ENCODE measurements around the gene PDE4A. TPM values are rescaled to one million over a fixed set of nuclear protein-coding genes. Genes with fewer than 3 reads are reported as not detected.
"Not testable (repeated sequence)": the region's sequence is repeated elsewhere in the genome, so short reads cannot be mapped to it uniquely, and the experiment has no call there.

The PDE4A gene
- total and polyA plus RNA-seq, 7 experiments from 2014 or later: 0.47 to 51.8 (median 2.0) TPM

GRCh38 chr19:10380313-10381102 lies 39.8 kb upstream of the PDE4A start, which contains the start of gene TYK2:
Gene TYK2, minus strand, starts transcription at chr19:10380572. Its CDS starts 2,166 bp downstream, at chr19:10378406.
- POLR2A ChIA-PET: interaction anchor here (0.6 to 2.3 kb wide), 9 partner anchors 10 to 541 kb away, joined by 3 to 14 read pairs (median 4); partner anchors contain the start of genes CDC37, ICAM1 and RAVER1

DNA sequence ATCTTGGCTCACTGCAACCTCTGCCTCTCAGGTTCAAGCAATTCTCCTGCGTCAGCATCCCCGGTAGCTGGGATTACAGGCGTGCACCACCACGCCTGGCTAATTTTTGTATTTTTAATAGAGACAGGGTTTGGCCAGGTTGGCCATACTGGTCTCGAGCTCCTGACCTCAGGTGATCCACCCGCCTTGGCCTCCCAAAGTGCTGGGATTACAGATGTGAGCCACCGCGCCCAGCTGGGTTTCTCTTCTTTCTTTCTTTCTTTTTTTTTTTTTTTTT lies 37.2 kb upstream of the PDE4A start:
- H3K27me3 Mint-ChIP-seq; H3K9me3 Mint-ChIP-seq; ATAC-seq; H3K36me3 ChIP-seq (ENCODE audit: control insufficient read depth in 2 of 3, insufficient read depth in 3 of 3, low read length in 3 of 3); H3K9me3 ChIP-seq (ENCODE audit: control insufficient read depth in 2 of 3, low read length in 3 of 3); H3K27me3 ChIP-seq (ENCODE audit: control insufficient read depth in 2 of 2, insufficient read depth in 2 of 2, low read length in 2 of 2); H3K27ac Mint-ChIP-seq; H3K4me3 Mint-ChIP-seq; H3K27ac ChIP-seq (ENCODE audit: low read depth, low read length); H3K4me3 ChIP-seq (ENCODE audit: low read length); H3K4me1 ChIP-seq (ENCODE audit: control insufficient read depth in 2 of 2, insufficient read depth in 2 of 2, low read length in 2 of 2); DNase-seq: not testable (repeated sequence)
- CTCF ChIA-PET: interaction anchor here (0.6 to 1.4 kb wide), 3 partner anchors 17 to 181 kb away, joined by 3 to 7 read pairs (median 3); no protein-coding TSS in a partner anchor
- peaks cover 14 to 28% (median 23%) of the 10 kb centered on the region in 7 donors for H3K4me1 Mint-ChIP-seq
- POLR2A ChIA-PET: interaction anchor here (0.7 to 1.4 kb wide), 2 partner anchors 112 to 755 kb away, joined by 3 to 4 read pairs; partner anchors contain the start of gene ICAM1
- intact Hi-C loops (cut with micrococcal nuclease): loop anchor here in 1 of 2 donors (10.0 kb wide), 1 partner anchor 448 kb away; the partner anchor contains the start of gene OLFM2
- peaks cover 4 to 10% (median 6%) of the 10 kb centered on the region in 5 donors for H3K36me3 Mint-ChIP-seq

More at GRCh38 chr19:10380313-10381102, 39.8 kb upstream of the PDE4A start, which contains the start of gene TYK2:
- peaks cover 0 to 7% (median 0%) of the 10 kb centered on the region in 11 donors for H3K9me3 Mint-ChIP-seq
- Histone ChIP-seq H3K27me3 (ENCODE audit: control insufficient read depth in 2 of 2, insufficient read depth in 2 of 2, low read length in 2 of 2) (no peaks in the 10 kb centered on the region), H3K9me3 (ENCODE audit: control insufficient read depth in 2 of 3, low read length in 3 of 3) (no peaks in the 10 kb centered on the region), H3K4me3 (ENCODE audit: low read length) (peak within 1 kb of the TSS; percentile 94), H3K27ac (ENCODE audit: low read depth, low read length) (peak within 1 kb of the TSS; percentile 84), H3K4me1 (ENCODE audit: control insufficient read depth in 2 of 2, insufficient read depth in 2 of 2, low read length in 2 of 2) (peaks cover 5 to 10% of the 10 kb centered on the region in 2 donors), H3K36me3 (ENCODE audit: control insufficient read depth in 2 of 3, insufficient read depth in 3 of 3, low read length in 3 of 3) (peaks cover 0 to 16% (median 0%) of the 10 kb centered on the region in 3 experiments)
- CTCF ChIA-PET: interaction anchor here (0.6 to 1.9 kb wide), 8 partner anchors 9 to 122 kb away, joined by 3 to 10 read pairs (median 3); partner anchors contain the start of gene ICAM1
- H3K36me3 Mint-ChIP-seq: peaks cover 4 to 15% (median 12%) of the 10 kb centered on the region in 5 donors
- peaks cover 14 to 34% (median 23%) of the 10 kb centered on the region in 7 donors for H3K4me1 Mint-ChIP-seq
- H3K4me3 Mint-ChIP-seq: peak within 1 kb of the TSS; percentile 93 to 99 (median 94)
- peaks cover 0 to 3% (median 0%) of the 10 kb centered on the region in 5 donors for H3K27me3 Mint-ChIP-seq
- intact Hi-C loops (cut with micrococcal nuclease): loop anchor here (1.0 to 10.0 kb wide), 7 partner anchors 22 to 446 kb away; partner anchors contain the start of genes CDC37 (in 2 of the 2), ICAM1 (in 2 of the 2), RAVER1 (in 2 of the 2) and DNMT1 (in 1 of the 2)
- peak; percentile 98 for ATAC-seq
- DNase-seq: peak; percentile 94 to 99 (median 97)
- H3K27ac Mint-ChIP-seq: peak within 1 kb of the TSS; percentile 88 to 97 (median 93)

- Histone ChIP-seq H3K27me3 (ENCODE audit: control insufficient read depth in 2 of 2, insufficient read depth in 2 of 2, low read length in 2 of 2) (no peaks in the 10 kb centered on the region), H3K27ac (ENCODE audit: low read depth, low read length) (no peak overlapping the region), H3K36me3 (ENCODE audit: control insufficient read depth in 2 of 3, insufficient read depth in 3 of 3, low read length in 3 of 3) (peaks cover 0 to 4% (median 0%) of the 10 kb centered on the region in 3 experiments), H3K4me1 (ENCODE audit: control insufficient read depth in 2 of 2, insufficient read depth in 2 of 2, low read length in 2 of 2) (peaks cover 5 to 8% of the 10 kb centered on the region in 2 donors), H3K9me3 (ENCODE audit: control insufficient read depth in 2 of 3, low read length in 3 of 3) (no peaks in the 10 kb centered on the region), H3K4me3 (ENCODE audit: low read length) (no peak overlapping the region)
- ATAC-seq (no peak), DNase-seq (no peak)
- Mint-ChIP-seq H3K4me3 (no peak overlapping the region), H3K36me3 (peaks cover 0 to 5% (median 4%) of the 10 kb centered on the region in 5 donors), H3K9me3 (peaks cover 0 to 7% (median 0%) of the 10 kb centered on the region in 11 donors), H3K4me1 (peaks cover 10 to 23% (median 21%) of the 10 kb centered on the region in 7 donors), H3K27ac (no peak overlapping the region), H3K27me3 (peaks cover 0 to 3% (median 0%) of the 10 kb centered on the region in 5 donors)
- ChIA-PET POLR2A (interaction anchor here (1.0 kb wide), 1 partner anchor 115 kb away, joined by 4 read pairs; no protein-coding TSS in a partner anchor), CTCF (interaction anchor here (5.8 kb wide), 1 partner anchor 115 kb away, joined by 146 read pairs; the partner anchor contains the start of gene ICAM1)
- intact Hi-C loops (cut with micrococcal nuclease): loop anchor here in 1 of 2 donors (10.0 kb wide), 1 partner anchor 450 kb away; the partner anchor contains the start of gene OLFM2
Measured at GRCh38 chr19:10384580-10384979, 35.8 kb upstream of the PDE4A start.

GRCh38 chr19:10388957-10389356 lies 31.4 kb upstream of the PDE4A start:
- Mint-ChIP-seq H3K27ac (peak overlapping the region in 7 of 9 donors; percentile 7 to 56 (median 24)), H3K4me1 (peaks cover 0 to 8% (median 4%) of the 10 kb centered on the region in 7 donors), H3K36me3 (peaks cover 5 to 13% (median 6%) of the 10 kb centered on the region in 5 donors), H3K4me3 (no peak overlapping the region), H3K27me3 (no peaks in the 10 kb centered on the region), H3K9me3 (peaks cover 0 to 1% (median 0%) of the 10 kb centered on the region in 11 donors)
- peak; percentile 62 to 82 (median 74) for DNase-seq
- ChIA-PET CTCF (interaction anchor here (0.6 to 5.8 kb wide), 19 partner anchors 8 to 458 kb away, joined by 3 to 146 read pairs (median 4); partner anchors contain the start of genes CDC37, ICAM1, ICAM4 and MRPL4), POLR2A (interaction anchor here (0.5 to 2.4 kb wide), 5 partner anchors 11 to 555 kb away, joined by 3 to 31 read pairs (median 3); partner anchors contain the start of gene ICAM1)
- intact Hi-C loops (cut with micrococcal nuclease): loop anchor here (1.0 to 10.0 kb wide), 5 partner anchors 74 to 458 kb away; partner anchors contain the start of gene OLFM2 (in 1 of the 2)
- Histone ChIP-seq H3K4me3 (ENCODE audit: low read length) (no peak overlapping the region), H3K36me3 (ENCODE audit: control insufficient read depth in 2 of 3, insufficient read depth in 3 of 3, low read length in 3 of 3) (peaks cover 0 to 30% (median 3%) of the 10 kb centered on the region in 3 experiments), H3K27ac (ENCODE audit: low read depth, low read length) (no peak overlapping the region), H3K9me3 (ENCODE audit: control insufficient read depth in 2 of 3, low read length in 3 of 3) (no peaks in the 10 kb centered on the region), H3K4me1 (ENCODE audit: control insufficient read depth in 2 of 2, insufficient read depth in 2 of 2, low read length in 2 of 2) (no peaks in the 10 kb centered on the region), H3K27me3 (ENCODE audit: control insufficient read depth in 2 of 2, insufficient read depth in 2 of 2, low read length in 2 of 2) (no peaks in the 10 kb centered on the region)
- peak; percentile 77 for ATAC-seq

DNA sequence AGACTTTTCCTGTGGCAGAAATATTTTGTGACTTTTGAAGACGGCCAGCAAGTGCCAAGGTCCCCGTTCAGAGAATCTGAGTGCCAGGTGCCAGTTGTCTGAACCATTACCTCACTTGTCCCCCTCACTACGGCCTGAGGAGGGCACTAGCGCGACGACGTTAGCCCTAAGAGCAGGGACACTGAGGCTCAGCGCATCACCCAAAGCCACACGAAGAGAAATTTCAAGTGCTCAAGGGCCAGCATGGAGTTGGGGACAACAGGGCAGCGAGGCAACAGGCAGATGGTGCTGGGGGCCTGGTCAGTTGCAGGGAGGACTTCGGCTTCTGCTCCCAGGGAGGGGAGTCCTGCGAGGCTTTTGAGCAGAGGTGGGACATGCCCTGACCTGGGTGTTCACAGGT lies 30.5 kb upstream of the PDE4A start:
- intact Hi-C loops (cut with micrococcal nuclease): loop anchor here (1.0 to 10.0 kb wide), 5 partner anchors 75 to 459 kb away; partner anchors contain the start of gene OLFM2 (in 1 of the 2)
- Mint-ChIP-seq H3K27me3 (no peaks in the 10 kb centered on the region), H3K36me3 (peaks cover 5 to 13% (median 6%) of the 10 kb centered on the region in 5 donors), H3K27ac (peak overlapping the region in 3 of 9 donors; percentile 1 to 43 (median 21)), H3K9me3 (no peaks in the 10 kb centered on the region), H3K4me1 (peaks cover 0 to 8% (median 4%) of the 10 kb centered on the region in 7 donors), H3K4me3 (no peak overlapping the region)
- ATAC-seq: no peak
- H3K36me3 ChIP-seq (ENCODE audit: control insufficient read depth in 2 of 3, insufficient read depth in 3 of 3, low read length in 3 of 3): peaks cover 0 to 37% (median 3%) of the 10 kb centered on the region in 3 experiments
- no peak for DNase-seq
- no peaks in the 10 kb centered on the region for H3K4me1 ChIP-seq (ENCODE audit: control insufficient read depth in 2 of 2, insufficient read depth in 2 of 2, low read length in 2 of 2)
- CTCF ChIA-PET: interaction anchor here (0.7 to 5.8 kb wide), 8 partner anchors 9 to 459 kb away, joined by 3 to 146 read pairs (median 8); partner anchors contain the start of genes CDC37, ICAM1 and TYK2
- H3K9me3 ChIP-seq (ENCODE audit: control insufficient read depth in 2 of 3, low read length in 3 of 3): no peaks in the 10 kb centered on the region
- no peak overlapping the region for H3K4me3 ChIP-seq (ENCODE audit: low read length)
- H3K27ac ChIP-seq (ENCODE audit: low read depth, low read length): no peak overlapping the region
- H3K27me3 ChIP-seq (ENCODE audit: control insufficient read depth in 2 of 2, insufficient read depth in 2 of 2, low read length in 2 of 2): no peaks in the 10 kb centered on the region
- POLR2A ChIA-PET: interaction anchor here (2.4 kb wide), 1 partner anchor 119 kb away, joined by 31 read pairs; the partner anchor contains the start of gene ICAM1
